Ovary (tissue), 9 donors: ENCODE results near the gene GMEB2. TPM values are rescaled to one million over a fixed set of nuclear protein-coding genes. Genes with fewer than 3 reads are reported as not detected.

ENCODE experiments used
- DNase-seq, 5 donors: peaks; one replicate each; pipeline ENCODE4 v3.0.0-alpha.2; 2019 to 2020
- H3K27ac ChIP-seq, 2 donors: fragments of 200-600 bp; one replicate each; pipeline versions ENCODE4 v1.5.1 to v1.8.0; 2019 to 2022
- H3K27me3 ChIP-seq: fragments of 200-600 bp; one replicate; pipeline ENCODE4 v1.8.0; 2022
- H3K36me3 ChIP-seq: fragments of 200-600 bp; sonication (generic); one replicate; pipeline ENCODE4 v1.5.1; 2019
- H3K4me1 ChIP-seq: one replicate; pipeline ENCODE4 v1.8.1; 2013; ENCODE audit warnings: mild to moderate bottlenecking, moderate library complexity; ENCODE audit not compliant: insufficient read depth
- H3K4me3 ChIP-seq: fragments of 200-600 bp; sonication (generic); one replicate; pipeline ENCODE4 v1.5.1; 2017
- H3K9me3 ChIP-seq, 2 donors: fragments of 200-600 bp in 1 of 2; sonication (generic) in 1 of 2; one replicate each; pipeline versions ENCODE4 v1.5.1 to v1.8.1; 2013 to 2019; ENCODE audit warnings: mild to moderate bottlenecking in 1 of 2, moderate library complexity in 1 of 2
- EP300 ChIP-seq: sonication (generic); formaldehyde crosslinking; IDR thresholded peaks from one replicate; pipeline ENCODE4 v1.6.1; 2017; ENCODE audit warnings: antibody characterized with exemption
- POLR2A ChIP-seq: fragments of 450-650 bp; IDR thresholded peaks from one replicate; pipeline ENCODE4 v1.6.1; 2017; ENCODE audit warnings: antibody characterized with exemption, mild to moderate bottlenecking, moderate library complexity
- WGBS, 3 donors: extraction: QIAGEN DNeasy Blood & Tissue Kit in 1 of 3; methylation state at CpG; one replicate each; pipeline versions ENCODE4 v1.1.5 to v1.1.7; 2013 to 2017; 5-methylcytosine and 5-hydroxymethylcytosine counted together
- intact Hi-C, 4 donors: fragments of 100-400 bp; cut with DNase I; formaldehyde crosslinking; loops; one replicate each; pipeline versions ENCODE4 v1.11.0 to v1.15.1; 2022 to 2023
- polyA plus RNA-seq, 2 donors: library from polyadenylated mRNA; stranded (reverse); fragments of 200-250 nt in 1 of 2; fragments of 350-450 nt in 1 of 2; fragmentation: Illumina TruSeq in 1 of 2; extraction: RNeasy Lipid Tissue Mini Kit (QIAGEN cat#74804) in 1 of 2; gene quantifications; one replicate each; pipeline ENCODE4 v1.2.3, GENCODE V29; 2013 to 2014
- total RNA-seq, 7 donors: library from RNA; depleted of rRNA in 2 of 7; stranded (reverse); fragments of >200 nt in 2 of 7; fragmentation: NEBNext Ultra II Directional in 3 of 7; extraction: Animal tissue kit (Norgen Biotek cat#: 25700) in 3 of 7; gene quantifications; one replicate each; pipeline versions ENCODE4 v1.1.0 to v1.2.4, GENCODE V29; 2016 to 2023
- TF ChIP-seq, protein P1 (sequence below), 3 donors: fragments of 450-650 bp in 2 of 3; fragments of 200-600 bp in 1 of 3; IDR thresholded peaks; one replicate each; pipeline versions ENCODE4 v1.5.1 to v1.8.0; 2016 to 2022; ENCODE audit warnings: antibody characterized with exemption in 3 of 3, mild to moderate bottlenecking in 1 of 3
- donor health status: DM: no; HTN: no; CAD: no; lungs with moderate emphysema.
- donor health status: DM: no; HTN: no; CAD: no.
- donor health status: Bipolar disorder and iron deficiency.
- donor health status: DM: yes; HTN: yes; CAD: no.
- donor health status: DM: no; HTN: no; CAD: no.
- donor health status: DM: yes; HTN: yes; CAD: no.

Gene GMEB2
- total and polyA plus RNA-seq, 9 donors: 4.1 to 14.7 (median 9.7) TPM

DNA sequence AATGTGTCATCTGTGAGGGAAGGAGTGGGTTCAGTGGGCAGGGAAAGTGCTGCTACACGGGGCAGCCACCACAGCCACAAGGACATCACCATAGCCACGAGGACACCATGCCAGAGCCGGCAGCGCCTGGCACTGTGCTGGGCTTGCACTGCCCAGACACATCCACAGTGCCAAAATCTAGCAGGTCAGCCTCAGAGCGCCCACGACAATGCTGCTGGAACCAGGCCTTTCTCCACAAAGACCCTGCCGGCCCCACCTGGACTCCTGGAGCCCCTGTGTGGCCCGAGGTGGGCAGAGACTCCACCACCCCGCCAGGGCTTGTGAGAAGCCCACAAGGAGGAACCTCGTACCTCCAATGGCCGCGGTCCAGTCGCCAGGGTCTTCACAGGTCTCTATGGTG is 34.2 kb downstream of the GMEB2 start:
- WGBS, 3 donors: 90 to 95% (median 95%) methylated on average over 13 of the region's 13 CpGs

DNA sequence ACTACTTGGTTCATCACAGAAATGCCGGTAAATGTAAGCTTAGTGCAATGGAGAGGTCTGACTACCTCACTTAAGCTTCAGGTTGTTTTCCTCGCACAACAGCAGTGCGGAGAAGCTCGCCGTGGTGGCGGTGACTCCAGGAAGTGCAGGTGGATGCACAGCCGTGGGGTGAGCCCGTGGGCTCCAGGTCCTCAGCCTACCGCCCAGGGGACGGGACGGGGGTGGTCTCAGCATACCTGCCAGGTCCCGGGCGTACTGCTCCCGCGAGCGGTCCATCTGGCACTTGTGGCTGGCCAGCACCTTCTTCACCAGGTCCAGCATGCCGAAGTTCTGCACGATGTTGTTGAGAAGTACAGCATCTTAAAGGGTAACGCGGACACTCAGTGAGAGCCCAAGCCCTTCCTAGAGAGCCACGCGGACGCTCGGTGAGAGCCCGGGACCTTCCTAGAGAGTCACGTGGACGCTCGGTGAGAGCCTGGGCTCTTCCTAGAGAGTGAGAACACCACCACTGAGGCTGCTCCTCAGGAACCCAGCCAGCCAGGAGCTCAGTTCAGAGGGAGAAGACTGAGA is 35.0 kb downstream of the GMEB2 start:
- DNase-seq: no peak
- no peak overlapping the region for H3K4me3 ChIP-seq
- no peak overlapping the region for H3K27ac ChIP-seq
- H3K36me3 ChIP-seq: no peaks in the 10 kb centered on the region
- WGBS, 3 donors: 94 to 95% (median 95%) methylated on average over 28 of the region's 28 CpGs
- no peaks in the 10 kb centered on the region for H3K4me1 ChIP-seq
- no peaks in the 10 kb centered on the region for H3K27me3 ChIP-seq
- TF ChIP-seq POLR2A (no peak), EP300 (no peak)
- TF ChIP-seq, protein P1, sequence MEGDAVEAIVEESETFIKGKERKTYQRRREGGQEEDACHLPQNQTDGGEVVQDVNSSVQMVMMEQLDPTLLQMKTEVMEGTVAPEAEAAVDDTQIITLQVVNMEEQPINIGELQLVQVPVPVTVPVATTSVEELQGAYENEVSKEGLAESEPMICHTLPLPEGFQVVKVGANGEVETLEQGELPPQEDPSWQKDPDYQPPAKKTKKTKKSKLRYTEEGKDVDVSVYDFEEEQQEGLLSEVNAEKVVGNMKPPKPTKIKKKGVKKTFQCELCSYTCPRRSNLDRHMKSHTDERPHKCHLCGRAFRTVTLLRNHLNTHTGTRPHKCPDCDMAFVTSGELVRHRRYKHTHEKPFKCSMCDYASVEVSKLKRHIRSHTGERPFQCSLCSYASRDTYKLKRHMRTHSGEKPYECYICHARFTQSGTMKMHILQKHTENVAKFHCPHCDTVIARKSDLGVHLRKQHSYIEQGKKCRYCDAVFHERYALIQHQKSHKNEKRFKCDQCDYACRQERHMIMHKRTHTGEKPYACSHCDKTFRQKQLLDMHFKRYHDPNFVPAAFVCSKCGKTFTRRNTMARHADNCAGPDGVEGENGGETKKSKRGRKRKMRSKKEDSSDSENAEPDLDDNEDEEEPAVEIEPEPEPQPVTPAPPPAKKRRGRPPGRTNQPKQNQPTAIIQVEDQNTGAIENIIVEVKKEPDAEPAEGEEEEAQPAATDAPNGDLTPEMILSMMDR (IDR thresholded peaks at IDR 0.05): no peak
- no peaks in the 10 kb centered on the region for H3K9me3 ChIP-seq
- intact Hi-C loops: no loop called here

More for the DNA sequence above, 34.2 kb downstream of the GMEB2 start:
- no peak overlapping the region for H3K27ac ChIP-seq
- DNase-seq: no peak
- TF ChIP-seq EP300: no peak
- no peak for TF ChIP-seq POLR2A
- TF ChIP-seq, protein P1 (IDR thresholded peaks at IDR 0.05): no peak
- no peaks in the 10 kb centered on the region for H3K27me3 ChIP-seq
- no peaks in the 10 kb centered on the region for H3K36me3 ChIP-seq
- no peaks in the 10 kb centered on the region for H3K9me3 ChIP-seq
- H3K4me3 ChIP-seq: no peak overlapping the region
- H3K4me1 ChIP-seq: no peaks in the 10 kb centered on the region
- intact Hi-C loops: no loop called here

DNA sequence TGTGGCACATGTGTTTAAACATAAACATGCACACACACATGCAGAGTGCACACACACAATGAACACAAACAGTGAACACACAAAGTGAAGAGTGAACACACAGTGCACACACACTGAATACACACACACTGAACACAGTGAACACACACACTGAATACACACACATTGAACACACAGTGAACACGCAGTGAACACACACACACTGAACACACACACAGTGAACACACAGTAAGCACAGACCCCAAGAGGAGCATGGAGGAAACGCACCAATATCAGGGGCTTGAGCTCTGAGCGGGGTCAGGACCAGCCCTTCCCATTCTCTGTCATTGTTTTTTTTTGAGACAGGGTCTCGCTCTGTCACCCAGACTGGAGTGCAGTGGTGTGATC is 35.8 kb downstream of the GMEB2 start:
- Histone ChIP-seq H3K27ac (no peak overlapping the region), H3K4me1 (no peaks in the 10 kb centered on the region), H3K9me3 (no peaks in the 10 kb centered on the region), H3K27me3 (no peaks in the 10 kb centered on the region), H3K4me3 (no peak overlapping the region), H3K36me3 (no peaks in the 10 kb centered on the region)
- WGBS, 3 donors: 91 to 93% (median 92%) methylated on average over 4 of the region's 4 CpGs
- no peak for TF ChIP-seq EP300
- no peak for TF ChIP-seq POLR2A
- TF ChIP-seq, protein P1 (IDR thresholded peaks at IDR 0.05): no peak
- intact Hi-C loops: no loop called here
- no peak for DNase-seq

DNA sequence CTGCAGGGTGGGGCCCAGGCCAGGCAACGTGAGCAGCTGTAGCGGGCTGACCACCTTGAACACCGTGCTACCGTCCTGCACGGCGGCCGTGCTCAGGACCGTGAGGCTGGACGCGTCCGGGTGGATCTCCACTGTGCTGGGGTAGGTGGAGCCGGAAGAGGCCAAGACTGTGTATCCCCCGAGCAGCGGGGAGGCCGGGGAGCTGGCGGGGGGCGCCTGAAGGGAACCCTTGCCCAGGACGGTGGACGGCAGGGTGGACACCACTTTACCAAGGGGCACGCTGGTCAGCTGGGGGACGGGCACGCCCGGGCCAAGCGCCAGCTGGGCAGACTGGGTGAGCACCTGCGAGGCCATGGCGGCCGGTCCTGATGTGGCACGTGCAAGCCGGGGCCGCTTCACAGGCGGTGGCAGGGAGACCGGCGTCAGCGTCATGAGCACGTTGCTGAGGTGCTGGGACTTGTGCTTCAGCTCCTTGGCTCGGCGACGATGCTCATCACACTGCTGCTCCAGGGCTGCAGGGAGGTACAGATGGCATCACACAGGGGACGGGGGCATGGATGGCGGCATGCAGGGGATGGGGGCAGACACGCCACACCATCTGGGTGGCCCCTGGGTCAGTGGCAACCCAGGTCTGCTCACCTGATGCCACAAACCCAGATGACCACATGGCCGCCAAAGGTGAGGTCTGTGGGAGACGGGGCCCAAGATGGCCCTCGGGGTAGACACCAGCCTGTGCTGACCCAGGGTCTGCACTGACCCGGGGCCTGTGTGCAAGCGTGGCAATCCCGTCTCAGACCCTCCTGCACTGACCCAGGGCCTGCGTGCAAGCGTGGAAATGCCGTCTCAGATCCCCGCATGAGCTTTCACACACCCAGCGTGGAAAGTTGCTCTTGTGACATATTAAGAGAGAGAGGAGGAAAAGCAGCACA is 36.4 kb downstream of the GMEB2 start:
- intact Hi-C loops: no loop called here
- 89 to 91% (median 90%) methylated on average over 42 to 52 of the region's 52 CpGs for WGBS, 3 donors
- no peaks in the 10 kb centered on the region for H3K4me1 ChIP-seq

More for the DNA sequence above, 36.4 kb downstream of the GMEB2 start:
- Histone ChIP-seq H3K27me3 (no peaks in the 10 kb centered on the region), H3K27ac (no peak overlapping the region), H3K9me3 (no peaks in the 10 kb centered on the region), H3K36me3 (no peaks in the 10 kb centered on the region), H3K4me3 (no peak overlapping the region)
- DNase-seq: no peak
- no peak for TF ChIP-seq EP300
- TF ChIP-seq, protein P1 (IDR thresholded peaks at IDR 0.05): no peak
- no peak for TF ChIP-seq POLR2A
